SU-DHL-6 (cell line): ENCODE results near the gene NEBL.

Experiments
- H2AFZ ChIP-seq: fragments of 200-600 bp; sonication (generic); 2 replicates; pipeline ENCODE4 v1.6.1; 2014; ENCODE audit warnings: low read depth, mild to moderate bottlenecking, moderate library complexity, mixed read lengths, antibody characterized with exemption, low read length; ENCODE audit not compliant: severe bottlenecking
- H3F3A ChIP-seq: fragments of 200-600 bp; shearing (Covaris generic); 2 replicates; pipeline ENCODE4 v1.6.0; 2016; ENCODE audit warnings: antibody characterized with exemption, mild to moderate bottlenecking; ENCODE audit not compliant: insufficient read depth
- H3K27ac ChIP-seq: fragments of 200-600 bp; sonication (generic); 2 replicates; pipeline ENCODE4 v1.5.1; 2016; ENCODE audit warnings: low read depth, mild to moderate bottlenecking, low read length, moderate library complexity, mixed read lengths
- H3K27me3 ChIP-seq: fragments of 200-600 bp; sonication (generic), shearing (Covaris generic); 2 replicates; pipeline ENCODE4 v1.6.0; 2014; ENCODE audit warnings: mild to moderate bottlenecking, low read length
- H3K36me3 ChIP-seq: fragments of 200-600 bp; sonication (generic); 2 replicates; pipeline ENCODE4 v1.6.1; 2014; ENCODE audit warnings: mild to moderate bottlenecking, low read length, mixed read lengths
- H3K4me2 ChIP-seq: fragments of 300-600, 200-600 bp; shearing (Covaris generic), sonication (generic); 2 replicates; pipeline ENCODE4 v1.6.0; 2014; ENCODE audit warnings: low read length, low read depth, mild to moderate bottlenecking; ENCODE audit not compliant: poor library complexity, severe bottlenecking
- H3K4me3 ChIP-seq: fragments of 200-600 bp; sonication (generic); 2 replicates; pipeline ENCODE4 v1.5.1; 2014; ENCODE audit warnings: antibody characterized with exemption, low read length, mild to moderate bottlenecking, mixed read lengths; ENCODE audit not compliant: insufficient read depth, poor library complexity, severe bottlenecking
- H3K79me2 ChIP-seq: fragments of 200-600 bp; sonication (generic); 2 replicates; pipeline ENCODE4 v1.6.1; 2014; ENCODE audit warnings: mild to moderate bottlenecking, low read length, moderate library complexity; ENCODE audit not compliant: insufficient read depth
- H3K9ac ChIP-seq: fragments of 200-600 bp; sonication (generic); 2 replicates; pipeline ENCODE4 v1.7.0; 2014; ENCODE audit warnings: mild to moderate bottlenecking, low read length
- H3K9me2 ChIP-seq: fragments of 200-600 bp; sonication (generic); replicated peaks from 2 replicates; pipeline ENCODE4 v1.6.1; 2014; ENCODE audit warnings: low read length; ENCODE audit not compliant: insufficient read depth
- H3K9me3 ChIP-seq: fragments of 200-600 bp; sonication (generic); 2 replicates; pipeline ENCODE4 v1.6.1; 2014; ENCODE audit warnings: low read length, mixed read lengths; ENCODE audit not compliant: insufficient read depth
- H4K20me1 ChIP-seq: fragments of 200-600 bp; sonication (generic); 2 replicates; pipeline ENCODE4 v1.6.1; 2014; ENCODE audit warnings: low read depth, mild to moderate bottlenecking, antibody characterized with exemption, low read length, moderate library complexity, mixed read lengths
- CTCF ChIP-seq: fragments of 200-600 bp; sonication (generic); IDR thresholded peaks from one replicate; pipeline ENCODE4 v1.5.1; 2017; ENCODE audit warnings: antibody characterized with exemption, mild to moderate bottlenecking, low read length, moderate library complexity; ENCODE audit not compliant: insufficient read depth, poor library complexity, severe bottlenecking
- EZH2phosphoT487 ChIP-seq: fragments of 200-600 bp; sonication (generic), shearing (Covaris generic); conservative IDR thresholded peaks from 2 replicates; pipeline ENCODE4 v1.6.1; 2018; ENCODE audit warnings: mild to moderate bottlenecking, antibody characterized with exemption, low read length, moderate library complexity, mixed read lengths

NEBL gene

GRCh38 chr10:20743942-20744341 is 153.2 kb downstream of the NEBL start:
- Histone ChIP-seq H3K9ac (no peak overlapping the region), H3K79me2 (no peaks in the 10 kb centered on the region), H3K9me2 (no peaks in the 10 kb centered on the region), H3F3A (no peaks in the 10 kb centered on the region), H4K20me1 (no peaks in the 10 kb centered on the region), H2AFZ (no peak overlapping the region), H3K9me3 (no peaks in the 10 kb centered on the region), H3K27me3 (no peaks in the 10 kb centered on the region), H3K4me3 (no peak overlapping the region), H3K27ac (no peak overlapping the region), H3K4me2 (no peak overlapping the region), H3K36me3 (no peaks in the 10 kb centered on the region)
- TF ChIP-seq CTCF (no peak), EZH2phosphoT487 (no peak)

DNA sequence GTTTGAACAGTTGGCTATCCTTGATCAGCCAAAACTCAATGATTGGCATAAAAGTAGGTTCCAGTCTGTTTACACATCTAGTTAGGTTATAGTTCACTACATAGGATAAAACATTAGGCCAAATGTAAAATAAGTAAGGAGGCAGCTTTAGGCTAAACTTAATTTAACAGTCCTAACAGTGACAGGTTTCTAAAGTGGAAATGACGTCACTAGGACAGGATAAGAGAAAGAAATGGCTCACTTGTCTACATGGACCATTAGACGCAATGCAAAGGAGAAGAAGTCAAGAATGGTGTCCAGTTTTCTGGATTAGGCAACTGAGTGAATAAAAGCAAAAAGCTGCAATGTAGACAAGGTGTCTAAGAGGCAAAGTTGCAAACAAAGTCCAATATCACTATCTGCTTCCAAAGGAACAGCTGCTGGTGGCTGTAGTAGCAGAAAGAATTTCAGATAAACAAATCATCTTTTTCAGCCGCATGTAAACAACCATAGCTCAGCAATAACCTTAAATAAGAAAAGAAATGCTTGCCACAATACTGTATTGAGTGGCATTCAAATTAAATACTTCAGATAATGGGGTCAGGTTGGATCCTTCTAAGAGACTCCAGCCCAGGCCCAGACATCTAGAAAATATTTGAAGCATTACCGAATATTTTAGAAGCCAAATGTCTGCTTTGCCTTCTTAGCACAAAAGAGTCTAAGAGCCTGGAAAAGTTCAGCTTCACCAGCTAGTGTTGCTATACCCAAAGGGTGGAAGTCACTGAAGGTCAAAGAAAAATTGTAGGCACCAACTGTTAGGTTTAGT is 154.2 kb downstream of the NEBL start:
- H3K9me3 ChIP-seq = no peaks in the 10 kb centered on the region
- H2AFZ ChIP-seq = no peak overlapping the region
- no peak overlapping the region for H3K4me2 ChIP-seq
- no peak overlapping the region for H3K9ac ChIP-seq
- no peaks in the 10 kb centered on the region for H3F3A ChIP-seq
- H4K20me1 ChIP-seq = no peaks in the 10 kb centered on the region
- no peaks in the 10 kb centered on the region for H3K27me3 ChIP-seq
- H3K36me3 ChIP-seq = no peaks in the 10 kb centered on the region
- H3K79me2 ChIP-seq = no peaks in the 10 kb centered on the region
- TF ChIP-seq EZH2phosphoT487 (no peak), CTCF (no peak)
- no peaks in the 10 kb centered on the region for H3K9me2 ChIP-seq
- H3K27ac ChIP-seq = no peak overlapping the region
- no peak overlapping the region for H3K4me3 ChIP-seq

DNA sequence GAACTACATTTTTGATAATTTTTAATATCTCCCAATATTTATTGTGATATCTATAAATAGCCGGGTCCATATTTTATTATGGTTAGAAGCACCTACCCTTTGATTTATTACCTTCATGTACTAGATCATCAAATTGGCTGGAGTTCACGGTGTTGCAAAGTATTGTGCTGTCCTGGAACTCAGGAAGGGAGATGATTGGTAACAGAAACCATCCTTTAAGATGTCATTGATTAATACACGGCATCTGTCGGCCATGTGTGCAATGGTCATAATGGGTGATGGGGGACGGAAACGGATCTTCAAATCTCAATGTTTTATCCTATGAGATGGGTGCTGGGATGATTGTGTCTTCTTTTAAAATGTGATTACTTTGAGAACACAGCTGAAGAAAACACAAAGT is 157.0 kb downstream of the NEBL start:
- Histone ChIP-seq H3K36me3 (no peaks in the 10 kb centered on the region), H3K27ac (no peak overlapping the region), H3F3A (no peaks in the 10 kb centered on the region), H3K9me3 (no peaks in the 10 kb centered on the region), H3K27me3 (no peaks in the 10 kb centered on the region), H4K20me1 (no peaks in the 10 kb centered on the region), H2AFZ (no peak overlapping the region), H3K9me2 (no peaks in the 10 kb centered on the region), H3K79me2 (no peaks in the 10 kb centered on the region), H3K9ac (no peak overlapping the region), H3K4me3 (no peak overlapping the region), H3K4me2 (no peak overlapping the region)
- TF ChIP-seq EZH2phosphoT487 (no peak), CTCF (no peak)
